Cardiac fibroblast (primary cell): ENCODE results near the gene NUP54.

Experiments used
- DNase-seq, 2 donors: peaks; one replicate each; pipeline versions ENCODE4 v3.0.0 to v3.0.0-alpha.2; 2010; ENCODE audit warnings: low read depth in 2 of 2
- H3K4me3 ChIP-seq, 2 donors: replicated peaks in 1 of 2; 1 replicate in 1 of 2; 2 replicates in 1 of 2; pipeline ENCODE4 v1.5.1; 2011; ENCODE audit warnings: low read depth in 2 of 2, low read length in 2 of 2, mild to moderate bottlenecking in 2 of 2, moderate library complexity in 1 of 2
- TF ChIP-seq, protein P1 (sequence below): IDR thresholded peaks from one replicate; pipeline ENCODE4 v1.5.1; 2011; ENCODE audit warnings: low read depth, mild to moderate bottlenecking, low read length, inconsistent platforms

NUP54 gene

DNA sequence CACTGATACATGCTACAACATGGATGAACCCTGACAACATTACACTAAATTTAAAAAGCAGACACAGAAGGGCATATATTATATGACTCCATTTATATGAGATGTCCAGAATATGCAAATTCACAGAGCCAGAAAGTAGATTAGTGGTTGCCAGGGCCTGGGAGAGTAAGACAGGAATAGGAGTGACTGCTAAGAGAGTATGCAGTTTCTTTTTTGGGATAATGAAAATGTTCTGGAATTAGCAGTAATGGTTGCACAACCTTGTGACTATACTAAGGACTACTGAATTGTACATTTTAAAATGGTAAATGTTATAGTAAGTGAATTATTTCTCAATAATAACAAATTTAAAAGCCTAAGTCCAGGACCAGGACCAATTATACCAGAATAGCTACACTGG, 29.5 kb upstream of the NUP54 start:
- no peak for DNase-seq
- TF ChIP-seq, protein P1, sequence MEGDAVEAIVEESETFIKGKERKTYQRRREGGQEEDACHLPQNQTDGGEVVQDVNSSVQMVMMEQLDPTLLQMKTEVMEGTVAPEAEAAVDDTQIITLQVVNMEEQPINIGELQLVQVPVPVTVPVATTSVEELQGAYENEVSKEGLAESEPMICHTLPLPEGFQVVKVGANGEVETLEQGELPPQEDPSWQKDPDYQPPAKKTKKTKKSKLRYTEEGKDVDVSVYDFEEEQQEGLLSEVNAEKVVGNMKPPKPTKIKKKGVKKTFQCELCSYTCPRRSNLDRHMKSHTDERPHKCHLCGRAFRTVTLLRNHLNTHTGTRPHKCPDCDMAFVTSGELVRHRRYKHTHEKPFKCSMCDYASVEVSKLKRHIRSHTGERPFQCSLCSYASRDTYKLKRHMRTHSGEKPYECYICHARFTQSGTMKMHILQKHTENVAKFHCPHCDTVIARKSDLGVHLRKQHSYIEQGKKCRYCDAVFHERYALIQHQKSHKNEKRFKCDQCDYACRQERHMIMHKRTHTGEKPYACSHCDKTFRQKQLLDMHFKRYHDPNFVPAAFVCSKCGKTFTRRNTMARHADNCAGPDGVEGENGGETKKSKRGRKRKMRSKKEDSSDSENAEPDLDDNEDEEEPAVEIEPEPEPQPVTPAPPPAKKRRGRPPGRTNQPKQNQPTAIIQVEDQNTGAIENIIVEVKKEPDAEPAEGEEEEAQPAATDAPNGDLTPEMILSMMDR: no peak
- H3K4me3 ChIP-seq: no peak overlapping the region

DNA sequence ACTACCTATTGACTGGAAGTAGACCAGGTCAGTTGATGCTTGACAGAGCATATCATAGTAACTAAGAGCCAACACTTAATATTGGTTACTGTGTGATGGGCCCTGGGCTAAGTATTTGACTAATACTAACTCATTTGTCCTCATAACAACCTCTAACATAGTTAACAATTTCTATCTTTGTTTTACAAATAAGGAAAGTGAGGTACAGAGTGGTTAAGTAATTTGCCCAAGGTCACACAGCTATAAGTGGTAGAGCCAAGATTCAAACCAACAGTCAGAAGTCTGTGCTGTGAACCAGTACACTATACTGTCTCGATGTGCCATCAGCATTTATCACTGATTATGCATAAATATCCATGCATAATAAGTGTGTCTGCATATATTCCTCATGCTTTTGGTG, 27.1 kb upstream of the NUP54 start:
- no peak overlapping the region for H3K4me3 ChIP-seq
- TF ChIP-seq, protein P1: no peak
- DNase-seq: no peak

DNA sequence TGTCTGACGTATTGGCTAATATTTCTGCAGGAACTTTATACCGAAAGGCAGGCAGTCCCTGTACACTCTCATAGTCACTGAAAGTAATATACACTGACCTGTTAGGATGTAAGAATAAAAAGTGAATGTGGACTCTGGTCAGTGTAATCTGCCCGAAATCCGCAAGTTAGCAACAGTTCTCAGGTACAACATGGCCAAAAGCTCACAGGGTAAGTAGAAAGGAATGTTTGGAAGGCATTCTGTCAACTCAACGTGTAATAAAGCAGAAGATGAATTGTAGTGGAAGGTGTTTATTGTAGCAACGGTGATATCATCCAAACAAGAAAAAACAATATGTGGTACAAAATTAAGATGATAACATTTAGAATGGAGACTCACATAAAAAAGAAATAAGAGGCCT, 26.0 kb upstream of the NUP54 start:
- TF ChIP-seq, protein P1: no peak
- DNase-seq: no peak
- H3K4me3 ChIP-seq: no peak overlapping the region

DNA sequence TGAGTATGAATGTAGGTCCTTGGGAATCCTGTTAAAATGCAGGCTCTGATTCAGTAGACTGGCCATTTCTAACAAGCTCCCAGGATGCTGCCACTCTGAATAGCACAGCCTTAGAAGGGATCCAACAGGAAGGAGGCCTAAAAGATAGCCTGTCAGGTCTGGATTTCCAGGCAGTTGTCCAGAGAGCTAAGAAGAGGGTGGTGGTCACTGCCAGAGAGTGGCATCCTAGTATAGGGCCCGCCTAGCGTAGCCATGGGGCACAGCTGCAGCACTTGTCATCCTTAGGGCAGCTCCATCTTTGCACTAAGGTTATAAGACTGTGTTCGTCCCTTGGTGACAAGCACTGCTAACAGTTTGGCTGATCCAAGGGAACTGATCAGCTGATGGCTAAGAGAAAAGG, 20.5 kb upstream of the NUP54 start:
- no peak overlapping the region for H3K4me3 ChIP-seq
- DNase-seq: no peak
- TF ChIP-seq, protein P1: no peak

GRCh38 chr4:76166480-76166879, 18.3 kb upstream of the NUP54 start:
- TF ChIP-seq, protein P1: no peak
- no peak overlapping the region for H3K4me3 ChIP-seq
- no peak for DNase-seq

- DNase-seq: no peak
- TF ChIP-seq, protein P1: no peak
- H3K4me3 ChIP-seq: no peak overlapping the region
These were observed 12.2 kb upstream of the NUP54 start for GRCh38 chr4:76160355-76160754.

DNA sequence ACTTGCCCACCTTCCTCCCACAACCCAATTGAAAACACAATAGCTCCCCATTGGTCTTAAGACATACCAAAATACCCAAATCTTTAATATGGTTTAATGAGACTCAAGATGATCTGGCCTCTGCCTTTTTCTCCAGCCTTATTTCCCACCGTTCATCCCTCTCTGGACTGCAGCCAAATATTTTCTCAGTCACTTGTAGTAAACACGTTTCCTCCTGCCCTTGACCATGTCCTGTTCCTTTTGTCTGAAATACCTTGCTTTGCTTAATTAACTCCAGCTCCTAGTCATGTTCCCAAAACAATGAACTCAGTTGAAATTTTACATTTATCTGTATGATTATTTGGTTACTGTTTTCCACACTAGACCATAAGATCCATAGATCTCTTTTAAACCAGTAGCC, 8.4 kb upstream of the NUP54 start:
- DNase-seq: peak; percentile 26 to 27
- H3K4me3 ChIP-seq: no peak overlapping the region
- TF ChIP-seq, protein P1: no peak
